Fibroblast of the aortic adventitia (primary cell): Measurements from ENCODE around the gene PLEKHA7. TPM values are rescaled to one million over a fixed set of nuclear protein-coding genes. Genes with fewer than 3 reads are reported as not detected.
A peak's percentile ranks its signal among the peaks of the same experiment; 100 is the strongest.

Experiments used
- DNase-seq: peaks from one replicate; pipeline ENCODE4 v3.0.0-alpha.2; 2010; ENCODE audit warnings: low read depth
- H3K4me3 ChIP-seq: 2 replicates; pipeline ENCODE4 v1.5.1; 2011; ENCODE audit warnings: low read depth, mild to moderate bottlenecking, control low read depth, low read length, moderate library complexity
- total RNA-seq: library from RNA; depleted of rRNA; stranded (reverse); fragments of >200 nt; gene quantifications from 2 replicates; pipeline ENCODE4 v1.2.3, GENCODE V29; 2012; ENCODE audit warnings: low replicate concordance
- TF ChIP-seq, protein P1 (sequence below): IDR thresholded peaks from 2 replicates; pipeline ENCODE4 v1.5.1; 2011; ENCODE audit warnings: mild to moderate bottlenecking, low read length, control low read depth, inconsistent platforms; ENCODE audit not compliant: insufficient read depth

PLEKHA7 gene
- total RNA-seq, 1 donor = 0.09 TPM

DNA sequence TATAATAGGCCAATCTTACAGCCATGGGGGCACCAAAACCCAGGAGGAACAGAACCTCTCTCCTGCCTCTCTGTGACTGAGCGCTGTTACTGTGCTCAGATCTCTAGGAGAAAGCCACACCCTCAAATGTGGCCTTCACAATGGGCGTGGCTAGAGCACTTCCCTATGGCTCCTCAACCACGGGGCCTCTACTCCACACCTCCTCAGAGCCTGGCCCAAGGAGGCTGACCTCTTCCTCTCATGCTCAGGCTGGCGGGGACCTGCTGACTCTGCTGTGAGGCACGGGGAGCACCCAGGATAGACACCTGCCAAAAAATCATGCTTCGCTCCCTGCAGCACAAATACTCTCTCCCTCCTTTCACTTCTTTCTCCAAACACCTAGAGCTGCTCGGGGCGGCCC lies 234.8 kb downstream of the PLEKHA7 start:
- TF ChIP-seq, protein P1, sequence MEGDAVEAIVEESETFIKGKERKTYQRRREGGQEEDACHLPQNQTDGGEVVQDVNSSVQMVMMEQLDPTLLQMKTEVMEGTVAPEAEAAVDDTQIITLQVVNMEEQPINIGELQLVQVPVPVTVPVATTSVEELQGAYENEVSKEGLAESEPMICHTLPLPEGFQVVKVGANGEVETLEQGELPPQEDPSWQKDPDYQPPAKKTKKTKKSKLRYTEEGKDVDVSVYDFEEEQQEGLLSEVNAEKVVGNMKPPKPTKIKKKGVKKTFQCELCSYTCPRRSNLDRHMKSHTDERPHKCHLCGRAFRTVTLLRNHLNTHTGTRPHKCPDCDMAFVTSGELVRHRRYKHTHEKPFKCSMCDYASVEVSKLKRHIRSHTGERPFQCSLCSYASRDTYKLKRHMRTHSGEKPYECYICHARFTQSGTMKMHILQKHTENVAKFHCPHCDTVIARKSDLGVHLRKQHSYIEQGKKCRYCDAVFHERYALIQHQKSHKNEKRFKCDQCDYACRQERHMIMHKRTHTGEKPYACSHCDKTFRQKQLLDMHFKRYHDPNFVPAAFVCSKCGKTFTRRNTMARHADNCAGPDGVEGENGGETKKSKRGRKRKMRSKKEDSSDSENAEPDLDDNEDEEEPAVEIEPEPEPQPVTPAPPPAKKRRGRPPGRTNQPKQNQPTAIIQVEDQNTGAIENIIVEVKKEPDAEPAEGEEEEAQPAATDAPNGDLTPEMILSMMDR = no peak
- H3K4me3 ChIP-seq = no peak overlapping the region
- DNase-seq = no peak

DNA sequence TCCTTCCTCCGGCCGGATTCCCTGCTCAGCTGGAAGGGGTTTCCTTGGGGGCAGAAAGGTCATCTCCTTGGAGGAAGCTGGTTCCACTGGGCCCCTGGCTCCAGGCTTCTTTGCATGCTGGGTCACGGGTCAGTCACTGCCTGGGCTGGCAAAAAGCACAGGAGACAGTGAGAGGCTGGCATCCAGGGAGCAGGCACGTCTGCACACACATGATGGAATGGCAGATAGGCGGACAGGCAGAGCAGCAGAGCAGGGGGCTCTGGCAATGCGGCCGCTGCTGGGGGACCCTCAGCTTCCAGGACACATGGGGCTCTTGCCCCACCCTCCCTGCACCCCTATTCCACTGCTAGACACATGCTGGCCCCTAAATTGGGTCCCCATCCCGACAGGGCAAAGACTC lies 235.3 kb downstream of the PLEKHA7 start:
- no peak for DNase-seq
- no peak overlapping the region for H3K4me3 ChIP-seq
- TF ChIP-seq, protein P1 = no peak

DNA sequence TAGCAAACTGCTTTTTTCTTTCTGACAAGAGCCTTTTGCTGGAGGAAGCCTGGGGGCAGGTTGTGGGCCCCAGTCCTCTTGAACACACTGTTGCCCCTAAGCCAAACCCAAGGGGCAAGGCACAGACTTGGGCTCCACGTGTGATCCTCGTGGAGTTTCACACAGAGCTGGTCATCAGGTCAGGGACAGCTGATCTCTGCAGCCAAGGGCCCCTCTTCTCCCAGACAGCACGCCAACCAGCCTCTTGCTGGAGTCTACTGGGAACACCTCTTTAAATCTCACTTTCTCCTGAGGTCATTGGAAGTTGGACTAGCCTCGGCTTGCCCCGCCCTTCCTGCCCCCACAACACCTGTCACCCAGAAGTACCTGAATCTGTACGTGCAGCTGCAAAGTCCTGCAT lies 235.9 kb downstream of the PLEKHA7 start:
- TF ChIP-seq, protein P1 = no peak
- no peak for DNase-seq
- no peak overlapping the region for H3K4me3 ChIP-seq

DNA sequence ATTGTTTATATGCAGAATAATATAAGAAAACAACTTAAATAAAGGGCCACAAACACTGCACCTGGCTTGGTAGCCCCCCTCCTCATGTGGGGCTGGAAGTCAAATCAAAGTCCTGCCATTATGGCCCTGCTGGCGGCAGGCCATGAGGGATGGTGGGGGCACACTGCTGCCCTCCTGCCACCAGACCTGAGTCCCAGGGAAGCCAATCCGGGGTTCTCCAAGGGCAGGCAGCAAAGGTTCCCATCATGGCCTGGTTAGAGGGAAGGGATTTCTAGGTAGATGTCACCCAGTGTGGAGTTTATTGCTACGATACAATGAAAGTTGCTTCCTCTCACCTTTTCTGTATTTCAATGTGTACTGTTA lies 236.6 kb downstream of the PLEKHA7 start:
- H3K4me3 ChIP-seq = no peak overlapping the region
- DNase-seq = no peak
- TF ChIP-seq, protein P1 = no peak

DNA sequence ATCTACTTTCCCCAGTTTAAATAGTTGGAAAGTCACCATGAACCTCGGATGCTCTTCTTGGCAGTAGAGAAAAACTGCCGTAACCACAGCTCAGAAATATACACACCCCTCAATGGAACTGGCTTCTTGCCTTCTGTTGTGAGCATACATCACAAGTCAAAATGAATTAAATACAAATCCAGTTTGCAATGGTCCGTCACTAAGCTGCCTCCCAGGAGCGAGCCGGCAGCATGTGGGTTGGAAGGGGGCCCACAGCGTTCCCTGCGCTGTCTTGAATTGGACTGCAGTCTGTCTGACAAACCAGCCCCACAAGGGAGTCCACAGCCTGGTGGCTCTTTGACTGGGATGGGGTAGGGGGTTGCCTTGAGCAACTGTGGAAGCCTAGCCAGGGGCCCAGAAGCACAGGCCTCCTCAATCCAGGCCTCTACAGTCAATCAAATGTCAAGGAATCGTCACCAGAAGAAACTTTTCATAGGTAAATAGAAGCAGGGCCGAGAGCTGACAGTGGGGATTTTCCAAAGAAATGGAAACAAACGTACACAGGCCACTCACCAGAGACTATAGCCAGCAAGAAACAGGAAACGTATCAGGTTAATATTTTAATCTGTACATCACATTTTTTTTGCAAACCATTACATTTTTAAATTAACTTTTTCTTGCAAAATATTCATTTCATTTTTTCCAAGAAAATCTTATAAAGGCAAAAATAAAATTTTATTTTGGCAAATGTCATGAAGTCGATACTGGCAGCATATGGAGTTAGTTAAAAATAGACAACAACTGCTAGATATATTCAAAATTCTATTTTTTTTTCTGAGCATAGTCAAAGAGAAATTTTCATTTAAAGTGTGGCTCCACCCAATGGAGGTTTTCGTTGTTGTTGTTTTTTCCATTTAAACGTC lies 237.3 kb downstream of the PLEKHA7 start:
- no peak overlapping the region for H3K4me3 ChIP-seq
- TF ChIP-seq, protein P1 = no peak
- DNase-seq = peak; percentile 74

DNA sequence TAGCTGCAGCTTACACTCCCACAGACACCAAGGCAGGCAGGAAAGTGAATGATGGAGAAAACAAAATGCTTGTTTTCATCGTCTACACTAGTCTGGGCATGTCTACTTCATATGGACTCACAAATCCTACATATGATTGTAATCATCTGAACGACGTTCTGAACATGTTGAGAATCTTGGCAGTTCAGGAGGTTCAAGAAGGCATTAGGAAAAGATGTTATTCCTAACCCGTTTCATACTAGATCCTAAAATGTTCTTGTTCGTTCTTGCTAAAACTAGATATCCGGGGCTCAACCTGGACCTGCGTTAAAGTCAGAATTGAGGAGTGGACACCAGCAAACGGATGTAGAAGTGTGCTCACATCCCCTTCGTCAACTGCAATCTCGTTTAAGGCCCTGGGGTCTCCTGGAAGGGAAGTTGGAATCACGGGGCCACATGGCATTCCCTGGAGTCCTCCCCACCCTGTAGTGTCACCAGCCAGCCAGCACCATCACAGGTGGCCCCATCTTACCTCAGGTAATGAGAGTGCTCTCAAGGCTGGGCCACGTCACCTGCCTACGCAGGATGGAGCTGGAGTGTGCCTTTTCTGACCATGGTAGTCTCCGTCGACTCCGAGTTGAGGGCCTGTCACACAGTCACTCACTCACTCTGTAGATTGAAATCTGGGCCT lies 238.5 kb downstream of the PLEKHA7 start:
- TF ChIP-seq, protein P1 = no peak
- no peak for DNase-seq

More for the DNA sequence above, 238.5 kb downstream of the PLEKHA7 start:
- H3K4me3 ChIP-seq = no peak overlapping the region
